ENCODE data around the gene NPY4R.
"Not testable (repeated sequence)": the region's sequence is repeated elsewhere in the genome, so short reads cannot be mapped to it uniquely, and the experiment has no call there.

Gene NPY4R, protein sequence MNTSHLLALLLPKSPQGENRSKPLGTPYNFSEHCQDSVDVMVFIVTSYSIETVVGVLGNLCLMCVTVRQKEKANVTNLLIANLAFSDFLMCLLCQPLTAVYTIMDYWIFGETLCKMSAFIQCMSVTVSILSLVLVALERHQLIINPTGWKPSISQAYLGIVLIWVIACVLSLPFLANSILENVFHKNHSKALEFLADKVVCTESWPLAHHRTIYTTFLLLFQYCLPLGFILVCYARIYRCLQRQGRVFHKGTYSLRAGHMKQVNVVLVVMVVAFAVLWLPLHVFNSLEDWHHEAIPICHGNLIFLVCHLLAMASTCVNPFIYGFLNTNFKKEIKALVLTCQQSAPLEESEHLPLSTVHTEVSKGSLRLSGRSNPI

GRCh38 chr10:46465765-46466164 is at the start of gene NPY4R:
NPY4R (minus strand) TSS chr10:46465958; CDS start chr10:46462635, 3,323 bp downstream.
- not testable (repeated sequence) for DNase-seq

DNA sequence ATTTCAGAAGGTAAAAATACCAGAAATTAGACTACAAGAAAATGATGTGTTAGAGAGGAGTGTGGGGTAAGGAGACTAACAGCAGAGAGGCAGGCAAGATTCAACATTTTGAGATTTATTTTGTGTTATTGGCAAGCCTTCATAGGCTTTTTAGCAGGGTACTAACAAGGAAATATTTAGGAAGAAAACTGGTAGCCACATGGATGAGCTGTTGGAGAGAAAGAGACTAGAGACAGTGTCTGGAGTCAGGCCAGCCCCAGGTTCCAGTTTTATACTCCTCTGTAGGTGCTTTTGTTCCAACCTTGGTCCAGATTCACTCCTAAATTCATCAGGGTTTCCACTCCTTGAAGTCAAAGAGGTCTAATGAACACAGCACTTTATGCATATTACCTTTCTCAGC is 49.6 kb upstream of the NPY4R start:
- DNase-seq = no peak

GRCh38 chr10:46514899-46515298 is 49.1 kb upstream of the NPY4R start:
- no peak for DNase-seq

GRCh38 chr10:46514431-46514861 is 48.7 kb upstream of the NPY4R start:
- no peak for DNase-seq

DNA sequence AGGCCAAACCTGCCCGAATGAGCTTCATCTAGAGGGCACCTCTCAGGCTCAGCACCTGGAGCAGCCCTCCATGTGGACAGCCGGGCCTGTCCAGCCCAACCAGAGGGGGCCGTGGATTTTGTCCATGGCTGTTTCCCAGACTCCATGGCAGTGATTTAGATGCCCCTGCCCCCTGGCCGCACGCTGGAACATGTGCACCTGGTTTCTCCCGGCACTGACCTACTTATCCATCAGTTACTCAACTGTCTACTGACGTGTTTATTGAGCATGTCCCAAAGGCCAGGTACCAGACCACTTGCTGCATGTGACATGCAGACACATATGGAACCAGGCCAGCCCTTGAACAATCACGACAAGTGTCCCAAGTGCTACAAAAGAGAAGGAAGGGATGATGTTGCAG is 47.6 kb upstream of the NPY4R start:
- not testable (repeated sequence) for DNase-seq

DNA sequence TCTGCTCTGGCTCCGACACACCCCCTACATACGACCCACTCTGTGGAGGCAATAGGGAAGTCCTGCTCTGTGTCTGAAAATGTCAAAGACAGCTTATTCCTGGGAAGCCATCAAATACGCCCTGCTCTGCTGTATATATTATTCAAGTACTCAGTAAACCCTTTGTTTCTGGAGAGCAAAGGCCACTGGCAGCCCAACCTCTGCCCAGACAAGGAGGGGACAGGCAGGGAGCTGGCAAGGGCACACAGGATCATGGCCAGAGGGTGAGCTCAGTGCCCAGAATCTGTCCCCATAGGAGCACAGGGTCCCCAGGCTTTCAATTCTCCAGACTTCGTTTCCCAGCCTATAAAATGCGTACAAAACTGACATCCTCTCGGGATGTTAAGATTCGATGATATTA is 47.0 kb upstream of the NPY4R start:
- not testable (repeated sequence) for DNase-seq

- DNase-seq = not testable (repeated sequence)
These were observed 46.2 kb upstream of the NPY4R start for GRCh38 chr10:46512002-46512401.

GRCh38 chr10:46499990-46500389 is 34.2 kb upstream of the NPY4R start:
- DNase-seq = not testable (repeated sequence)

- DNase-seq = not testable (repeated sequence)
These were observed 33.4 kb upstream of the NPY4R start for GRCh38 chr10:46498985-46499703.

- not testable (repeated sequence) for DNase-seq
These were observed 32.1 kb upstream of the NPY4R start for GRCh38 chr10:46497878-46498277.

GRCh38 chr10:46497401-46497800 is 31.6 kb upstream of the NPY4R start:
- DNase-seq = not testable (repeated sequence)

DNA sequence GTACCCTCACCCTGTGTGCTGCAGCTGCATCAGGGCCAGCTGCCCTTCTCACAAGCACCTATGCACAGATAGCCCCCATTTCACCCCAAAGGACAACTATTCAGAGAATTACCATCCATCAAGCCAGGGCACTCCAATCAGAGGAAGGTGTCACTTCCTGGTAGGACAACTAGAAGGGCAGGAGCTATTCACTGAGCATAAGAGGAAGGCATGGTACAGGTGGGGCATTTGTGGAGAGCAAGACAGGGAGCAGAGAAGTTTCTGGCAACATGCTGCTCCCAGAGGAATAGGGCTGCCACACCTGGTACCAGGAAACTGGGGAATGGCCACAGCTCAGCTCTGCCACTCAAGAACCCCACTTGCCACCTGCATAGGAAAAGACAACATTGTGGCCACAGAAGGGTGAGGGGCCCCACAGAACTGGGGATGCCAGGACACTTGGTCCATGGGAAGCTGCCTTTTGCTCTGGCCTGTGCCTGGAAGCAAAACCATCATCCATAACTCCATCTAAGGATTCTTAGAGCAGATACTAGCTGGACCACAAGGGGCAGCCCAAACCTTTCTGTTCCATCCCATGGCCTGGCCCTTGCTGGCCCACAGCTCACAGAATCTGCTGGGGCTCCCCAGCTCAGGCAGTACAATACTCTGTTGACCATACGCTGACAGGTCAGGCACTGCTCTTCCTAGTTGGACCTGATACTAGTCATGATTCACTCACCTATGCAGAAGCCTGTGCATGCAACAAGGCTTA is 25.8 kb upstream of the NPY4R start:
- not testable (repeated sequence) for DNase-seq

DNA sequence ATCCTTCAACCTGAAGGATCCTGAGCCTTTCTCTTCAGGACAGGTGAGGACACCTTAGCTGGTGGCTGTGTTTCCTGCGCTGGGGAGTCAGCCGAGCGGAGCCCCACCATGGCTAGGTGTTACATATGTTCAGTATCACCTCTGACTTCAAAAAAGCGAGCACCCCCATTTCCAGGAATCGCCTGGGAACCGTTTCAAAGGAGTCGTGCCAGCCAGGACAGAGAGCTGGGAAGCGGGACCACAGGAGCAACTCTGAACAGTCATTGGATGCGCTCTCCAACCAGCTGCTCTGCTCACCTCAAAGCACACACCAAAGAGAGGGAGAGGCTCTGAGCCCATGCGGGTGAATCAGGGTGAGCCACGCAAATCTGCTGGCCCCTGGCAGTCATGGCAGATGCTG is 24.5 kb upstream of the NPY4R start:
- not testable (repeated sequence) for DNase-seq

DNA sequence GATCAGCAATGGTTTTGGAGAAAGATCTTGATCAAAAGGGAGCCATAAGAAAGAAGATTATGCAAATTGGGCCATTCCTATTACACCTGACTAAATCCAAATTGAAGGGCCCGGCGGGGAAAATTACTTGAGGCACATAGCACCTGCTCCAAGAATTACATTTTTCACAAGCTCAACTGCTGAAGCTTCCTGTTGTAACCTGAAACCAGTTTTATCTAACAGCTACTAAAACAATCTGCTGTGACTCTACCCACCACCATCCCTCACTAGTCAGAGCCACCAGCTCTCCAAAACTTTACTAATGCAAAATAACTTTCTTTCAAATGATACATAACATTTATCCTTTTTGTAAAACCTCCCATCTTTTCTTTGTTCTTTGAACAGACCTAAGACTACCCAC is 20.7 kb upstream of the NPY4R start:
- not testable (repeated sequence) for DNase-seq

GRCh38 chr10:46474746-46475320 is 9.1 kb upstream of the NPY4R start:
- DNase-seq = not testable (repeated sequence)

- DNase-seq = not testable (repeated sequence)
These were observed 8.0 kb upstream of the NPY4R start for GRCh38 chr10:46473758-46474157.

GRCh38 chr10:46470134-46470533 is 4.4 kb upstream of the NPY4R start:
- not testable (repeated sequence) for DNase-seq

DNA sequence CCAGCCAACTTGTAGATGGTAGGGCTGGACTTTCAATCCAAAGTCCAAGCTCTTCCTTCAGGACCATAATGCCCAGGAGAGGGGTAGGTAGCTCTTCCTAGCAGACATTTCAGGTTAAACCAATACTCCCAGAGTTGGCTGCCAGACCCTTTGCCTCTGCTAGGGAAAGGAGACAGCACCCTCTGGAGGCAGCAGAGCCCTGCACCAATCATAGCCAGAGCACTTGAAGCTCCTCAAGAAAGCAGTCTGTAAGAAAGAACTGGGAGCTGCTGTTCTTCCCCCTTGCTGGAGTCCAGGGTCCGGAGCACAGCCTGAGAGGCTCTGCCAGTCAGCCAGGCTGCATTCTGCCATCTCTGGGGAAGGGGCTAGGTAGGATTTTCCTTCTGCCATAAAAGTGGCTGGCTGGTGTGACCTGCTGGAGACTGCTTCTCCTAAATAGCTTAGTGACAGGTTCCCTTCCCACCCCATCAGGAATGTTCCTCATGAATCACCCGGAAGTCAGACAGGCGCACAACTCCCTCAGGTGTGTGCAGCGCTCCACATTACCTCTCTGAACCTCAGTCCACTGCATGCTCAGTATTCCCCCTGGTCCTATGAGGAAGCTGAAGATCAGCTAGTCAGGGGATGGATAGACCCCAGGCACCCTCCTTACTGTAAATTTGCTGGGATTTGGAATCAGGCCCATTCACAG is 2.5 kb upstream of the NPY4R start:
- DNase-seq = not testable (repeated sequence)

- DNase-seq = not testable (repeated sequence)
These were observed 2.1 kb downstream of the NPY4R start for GRCh38 chr10:46463608-46464007.

DNA sequence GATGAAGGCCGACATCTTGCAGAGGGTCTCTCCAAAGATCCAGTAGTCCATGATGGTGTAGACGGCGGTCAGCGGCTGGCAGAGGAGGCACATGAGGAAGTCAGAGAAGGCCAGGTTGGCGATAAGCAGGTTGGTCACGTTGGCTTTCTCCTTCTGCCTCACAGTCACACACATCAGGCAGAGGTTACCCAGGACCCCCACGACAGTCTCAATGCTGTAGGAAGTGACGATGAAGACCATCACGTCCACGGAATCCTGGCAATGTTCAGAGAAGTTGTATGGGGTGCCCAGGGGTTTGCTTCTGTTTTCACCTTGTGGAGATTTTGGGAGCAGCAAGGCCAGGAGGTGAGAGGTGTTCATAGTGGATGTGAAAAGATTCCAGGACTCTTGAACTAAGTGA is 3.5 kb downstream of the NPY4R start:
- DNase-seq = not testable (repeated sequence)

DNA sequence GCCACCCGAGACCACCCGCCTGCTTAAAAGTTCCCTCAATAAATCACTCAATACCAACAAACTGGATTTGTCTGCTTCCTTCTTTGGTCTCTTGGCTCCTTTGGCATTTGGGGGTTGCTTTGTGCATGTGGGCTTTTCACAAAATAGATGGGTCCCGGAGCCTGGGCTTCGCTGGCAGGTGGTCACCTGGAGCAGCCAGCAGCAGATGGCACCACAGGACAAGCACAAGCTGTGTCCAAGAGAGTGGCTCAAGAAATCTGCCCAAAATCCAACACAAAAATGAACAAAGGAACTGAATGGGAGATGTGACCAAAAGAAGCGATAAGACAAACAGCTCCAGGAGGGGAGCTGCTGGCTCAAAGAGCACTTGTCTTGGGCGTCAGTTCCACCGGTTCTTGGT is 6.2 kb downstream of the NPY4R start:
- not testable (repeated sequence) for DNase-seq

DNA sequence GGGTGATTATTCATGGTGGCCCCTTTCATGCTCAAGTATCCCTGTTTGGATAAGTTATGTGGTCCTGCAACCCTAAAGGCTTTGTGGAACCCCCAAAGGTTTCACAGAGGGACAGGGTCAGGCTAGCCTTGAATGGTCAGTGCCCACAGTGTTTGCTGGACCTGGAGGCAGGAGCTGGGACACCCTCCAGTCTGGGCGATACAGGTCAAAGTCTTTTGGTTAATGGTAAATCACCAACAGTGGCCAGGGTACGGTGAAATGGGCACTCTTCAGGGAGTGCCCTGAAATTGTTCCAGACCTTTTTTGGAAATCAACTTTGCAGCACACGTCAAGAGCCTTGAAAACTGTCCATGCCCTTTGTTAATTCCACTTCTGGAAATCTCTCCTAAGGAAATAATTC is 8.7 kb downstream of the NPY4R start:
- DNase-seq = not testable (repeated sequence)

All from NCI-H526 (cell line).